ENCODE data around the gene NPRL2. TPM values are rescaled to one million over a fixed set of nuclear protein-coding genes. Genes with fewer than 3 reads are reported as not detected.

Gene NPRL2
- polyA plus RNA-seq, 1 experiment, result 45.0 TPM

DNA sequence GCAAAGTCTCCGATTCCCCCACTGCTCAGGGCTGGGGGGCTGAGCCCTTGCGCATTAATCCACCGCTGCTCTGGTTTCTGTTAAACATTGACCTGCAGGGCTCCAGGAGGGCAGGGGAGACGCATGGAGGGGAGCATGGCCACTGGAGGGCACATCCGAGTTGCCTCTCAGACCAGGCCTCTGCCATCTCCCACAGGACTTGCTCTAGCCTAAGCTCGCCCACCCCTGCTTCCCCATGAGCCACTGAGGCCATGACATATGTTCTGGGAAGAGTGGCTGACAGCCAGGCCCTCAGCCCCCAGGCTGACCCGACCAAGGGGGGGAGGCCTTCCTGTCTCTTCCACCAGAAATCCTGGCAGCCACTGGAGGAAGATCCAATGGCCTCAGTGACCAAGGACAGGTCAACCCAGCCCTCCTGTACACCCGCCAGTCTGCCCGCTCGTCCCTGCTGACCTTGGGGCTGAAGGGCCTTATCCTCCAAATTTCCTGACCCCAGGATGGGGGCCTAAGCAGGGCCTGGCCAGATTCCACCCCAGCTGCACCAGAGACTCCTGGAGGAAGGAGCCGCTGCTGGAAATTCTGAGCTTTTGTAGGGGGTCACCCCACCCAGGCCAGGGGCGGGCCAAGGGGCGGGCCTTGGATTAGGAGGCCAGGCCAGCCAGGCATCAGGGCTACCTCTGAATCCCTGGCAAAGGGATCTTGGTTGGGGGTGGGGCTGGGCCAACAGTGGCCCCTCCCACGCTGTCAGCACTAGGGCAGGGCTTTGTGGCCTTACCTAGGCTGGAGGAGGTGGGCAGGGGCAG lies 47.4 kb downstream of the NPRL2 start, which contains the start of gene HYAL1:
TSS of gene HYAL1 (minus strand) at position 562 of the 803 bp plus-strand sequence. CDS start 618 bp downstream, outside the sequence.
- ChIA-PET POLR2A (no interaction called here), CTCF (no interaction called here)
- DNase-seq (ENCODE audit: low read depth), result no peak
- Histone ChIP-seq H3K4me3 (ENCODE audit: low read depth, low read length) (no peak within 1 kb of the TSS), H3K27me3 (ENCODE audit: control insufficient read depth, insufficient read depth, low read length) (no peaks in the 10 kb centered on the region), H3K36me3 (ENCODE audit: control insufficient read depth, insufficient read depth, low read length) (no peaks in the 10 kb centered on the region)
- TF ChIP-seq, protein P1, sequence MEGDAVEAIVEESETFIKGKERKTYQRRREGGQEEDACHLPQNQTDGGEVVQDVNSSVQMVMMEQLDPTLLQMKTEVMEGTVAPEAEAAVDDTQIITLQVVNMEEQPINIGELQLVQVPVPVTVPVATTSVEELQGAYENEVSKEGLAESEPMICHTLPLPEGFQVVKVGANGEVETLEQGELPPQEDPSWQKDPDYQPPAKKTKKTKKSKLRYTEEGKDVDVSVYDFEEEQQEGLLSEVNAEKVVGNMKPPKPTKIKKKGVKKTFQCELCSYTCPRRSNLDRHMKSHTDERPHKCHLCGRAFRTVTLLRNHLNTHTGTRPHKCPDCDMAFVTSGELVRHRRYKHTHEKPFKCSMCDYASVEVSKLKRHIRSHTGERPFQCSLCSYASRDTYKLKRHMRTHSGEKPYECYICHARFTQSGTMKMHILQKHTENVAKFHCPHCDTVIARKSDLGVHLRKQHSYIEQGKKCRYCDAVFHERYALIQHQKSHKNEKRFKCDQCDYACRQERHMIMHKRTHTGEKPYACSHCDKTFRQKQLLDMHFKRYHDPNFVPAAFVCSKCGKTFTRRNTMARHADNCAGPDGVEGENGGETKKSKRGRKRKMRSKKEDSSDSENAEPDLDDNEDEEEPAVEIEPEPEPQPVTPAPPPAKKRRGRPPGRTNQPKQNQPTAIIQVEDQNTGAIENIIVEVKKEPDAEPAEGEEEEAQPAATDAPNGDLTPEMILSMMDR (IDR thresholded peaks at IDR 0.05; ENCODE audit: insufficient read depth, low read depth, low read length), result peak; percentile 14; the same call in 1 of the 2 replicates

DNA sequence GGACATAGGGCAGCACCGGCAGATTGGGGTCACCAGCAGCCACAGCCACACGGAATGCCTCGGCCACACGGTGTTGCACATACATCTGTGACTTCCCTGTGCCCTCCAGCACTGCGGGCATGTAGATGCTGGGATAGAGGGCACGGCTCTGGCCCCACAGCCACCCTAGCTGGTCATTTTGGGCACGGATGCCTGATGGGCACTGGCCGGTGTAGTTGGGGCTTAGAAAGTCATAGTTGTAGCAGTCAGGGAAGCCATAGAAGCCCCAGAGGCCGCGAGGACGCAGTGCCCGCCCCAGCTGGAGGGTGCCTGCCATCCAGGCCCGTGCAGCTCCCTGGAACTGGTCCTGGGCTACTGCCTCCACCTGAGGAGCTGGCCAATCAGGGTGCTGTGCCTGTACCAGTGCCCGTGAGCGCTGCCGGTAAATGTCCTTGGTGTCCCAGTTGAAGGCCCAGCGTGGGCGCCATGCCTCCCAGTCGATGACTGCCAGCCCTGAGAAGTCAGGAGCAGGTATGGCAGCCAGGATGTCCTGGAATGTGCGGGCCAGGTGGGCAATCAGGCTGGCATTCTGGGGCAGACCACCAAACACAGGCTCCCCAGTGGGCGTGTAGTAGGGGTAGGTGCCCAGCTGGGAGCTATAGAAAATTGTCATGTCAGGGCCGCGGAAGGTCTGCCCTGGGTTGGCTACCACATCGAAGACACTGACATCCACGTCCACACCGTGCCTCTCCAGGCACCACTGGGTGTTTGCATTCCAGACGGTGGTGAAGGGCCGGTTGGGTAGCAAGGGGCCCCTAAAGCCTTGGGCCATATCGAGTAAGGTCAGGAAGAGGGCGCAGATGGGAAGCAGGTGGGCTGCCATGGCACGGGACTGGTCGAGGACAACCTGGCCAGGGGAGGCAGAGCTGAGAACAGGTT lies 48.2 kb downstream of the NPRL2 start:
- H3K36me3 ChIP-seq (ENCODE audit: control insufficient read depth, insufficient read depth, low read length), result no peaks in the 10 kb centered on the region
- TF ChIP-seq, protein P1 (IDR thresholded peaks at IDR 0.05; ENCODE audit: insufficient read depth, low read depth, low read length), result no peak
- ChIA-PET CTCF (interaction anchor here (0.9 kb wide), 1 partner anchor 45 kb away, joined by 3 read pairs; no protein-coding TSS in a partner anchor), POLR2A (no interaction called here)
- DNase-seq (ENCODE audit: low read depth), result no peak
- H3K4me3 ChIP-seq (ENCODE audit: low read depth, low read length), result no peak overlapping the region
- H3K27me3 ChIP-seq (ENCODE audit: control insufficient read depth, insufficient read depth, low read length), result no peaks in the 10 kb centered on the region

DNA sequence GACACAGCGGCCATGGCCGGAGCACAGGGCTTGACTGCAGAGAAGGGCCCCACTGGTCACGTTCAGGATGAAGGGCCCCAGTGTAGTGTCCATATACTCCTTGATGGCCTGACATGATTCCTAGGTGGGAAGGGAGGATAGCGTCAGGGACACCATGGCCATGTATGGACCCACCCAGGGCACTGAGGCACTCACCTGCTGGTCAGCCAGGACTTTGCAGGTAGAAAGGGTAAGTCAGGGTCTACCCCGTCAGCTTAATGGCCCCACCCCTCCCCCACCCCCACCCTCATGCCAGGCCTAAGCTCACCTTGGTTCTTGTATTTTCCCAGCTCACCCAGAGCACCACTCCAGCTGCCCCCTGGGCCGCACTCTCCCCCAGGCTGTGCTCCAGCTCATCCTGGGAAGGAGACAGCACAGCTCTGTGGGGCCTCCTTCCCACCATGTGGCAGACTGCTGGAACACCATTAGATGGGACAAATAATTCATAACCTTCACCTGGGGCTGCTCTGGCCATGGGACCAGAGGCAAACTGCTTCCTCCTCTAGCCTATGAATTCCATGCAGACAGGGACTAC lies 49.8 kb downstream of the NPRL2 start:
- Histone ChIP-seq H3K4me3 (ENCODE audit: low read depth, low read length) (no peak overlapping the region), H3K27me3 (ENCODE audit: control insufficient read depth, insufficient read depth, low read length) (no peaks in the 10 kb centered on the region), H3K36me3 (ENCODE audit: control insufficient read depth, insufficient read depth, low read length) (no peaks in the 10 kb centered on the region; the same call in 1 of the 2 replicates)
- CTCF ChIA-PET, result no interaction called here
- DNase-seq (ENCODE audit: low read depth), result no peak
- POLR2A ChIA-PET, result no interaction called here
- TF ChIP-seq, protein P1 (IDR thresholded peaks at IDR 0.05; ENCODE audit: insufficient read depth, low read depth, low read length), result no peak

DNA sequence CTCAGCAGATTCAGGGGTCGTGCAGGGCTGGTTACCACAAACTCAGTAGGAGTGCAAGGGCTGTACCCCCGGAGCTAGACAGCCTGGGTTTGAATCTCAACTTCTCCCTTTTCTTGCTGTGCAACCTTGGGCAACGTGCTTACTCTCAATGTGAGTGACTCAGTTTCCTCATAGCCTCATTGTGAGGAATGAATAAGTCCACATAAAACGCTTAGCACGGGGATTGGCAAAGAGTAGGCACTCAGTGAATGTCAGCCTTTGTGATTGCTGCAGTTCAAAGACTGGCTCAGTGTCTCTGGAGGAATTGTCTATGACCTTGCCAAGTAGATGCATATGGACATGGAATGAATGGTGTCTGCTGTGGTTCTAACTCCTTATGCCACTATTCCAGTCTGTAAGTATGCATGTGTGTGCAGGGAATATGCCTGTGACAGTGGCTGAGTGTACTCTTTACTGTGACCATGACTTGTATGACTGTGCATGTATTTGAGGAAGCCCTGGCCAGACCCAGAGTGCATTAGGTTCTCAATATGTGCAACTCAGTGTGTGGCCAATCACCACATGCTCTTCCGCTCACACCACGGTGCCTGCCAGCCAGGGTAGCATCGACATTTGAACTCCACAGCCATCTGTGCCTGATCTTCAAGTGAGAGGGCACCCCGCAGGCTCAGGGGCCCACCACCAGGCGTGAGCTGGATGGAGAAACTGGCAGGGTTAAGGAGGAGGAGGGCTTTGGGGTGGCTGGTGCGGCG lies 50.5 kb downstream of the NPRL2 start:
- Histone ChIP-seq H3K4me3 (ENCODE audit: low read depth, low read length) (peak overlapping the region; percentile 44), H3K27me3 (ENCODE audit: control insufficient read depth, insufficient read depth, low read length) (no peaks in the 10 kb centered on the region), H3K36me3 (ENCODE audit: control insufficient read depth, insufficient read depth, low read length) (no peaks in the 10 kb centered on the region; the same call in 1 of the 2 replicates)
- TF ChIP-seq, protein P1 (IDR thresholded peaks at IDR 0.05; ENCODE audit: insufficient read depth, low read depth, low read length), result no peak
- ChIA-PET CTCF (interaction anchor here (1.0 to 2.4 kb wide), 6 partner anchors 15 to 106 kb away, joined by 3 to 20 read pairs (median 5); partner anchors contain the start of genes HYAL2 and SEMA3B), POLR2A (interaction anchor here (0.7 to 0.9 kb wide), 2 partner anchors 37 to 47 kb away, joined by 11 to 12 read pairs; no protein-coding TSS in a partner anchor)
- DNase-seq (ENCODE audit: low read depth), result no peak
